ENCODE data around the gene LACTBL1. TPM values are rescaled to one million over a fixed set of nuclear protein-coding genes. Genes with fewer than 3 reads are reported as not detected.

The LACTBL1 gene
- total RNA-seq, 1 donor from 2014 or later, result not detected

GRCh38 chr1:22925111-22925510, 47.6 kb downstream of the LACTBL1 start:
- Mint-ChIP-seq H3K27me3 (peaks cover 12% of the 10 kb centered on the region), H3K27ac (no peak overlapping the region), H3K4me3 (no peak overlapping the region), H3K4me1 (no peaks in the 10 kb centered on the region), H3K36me3 (ENCODE audit: low read depth) (no peaks in the 10 kb centered on the region), H3K9me3 (no peaks in the 10 kb centered on the region)
- ChIA-PET POLR2A (no interaction called here), CTCF (no interaction called here)
- DNase-seq, result no peak
- intact Hi-C loops (cut with micrococcal nuclease), result no loop called here
- ATAC-seq (ENCODE audit: low read depth), result no peak
- TF ChIP-seq CTCF (IDR thresholded peaks at IDR 0.05), result no peak

- Mint-ChIP-seq H3K4me1 (no peaks in the 10 kb centered on the region), H3K9me3 (no peaks in the 10 kb centered on the region), H3K36me3 (ENCODE audit: low read depth) (no peaks in the 10 kb centered on the region), H3K4me3 (no peak overlapping the region), H3K27ac (no peak overlapping the region), H3K27me3 (peaks cover 14% of the 10 kb centered on the region)
- ATAC-seq (ENCODE audit: low read depth) (no peak), DNase-seq (no peak)
- TF ChIP-seq CTCF (IDR thresholded peaks at IDR 0.05), result no peak
- CTCF ChIA-PET, result no interaction called here
- POLR2A ChIA-PET, result no interaction called here
- intact Hi-C loops (cut with micrococcal nuclease), result no loop called here
Observed at GRCh38 chr1:22922640-22923039, 50.0 kb downstream of the LACTBL1 start.

GRCh38 chr1:22921452-22922126, 51.1 kb downstream of the LACTBL1 start:
- DNase-seq, result no peak
- ChIA-PET POLR2A (no interaction called here), CTCF (no interaction called here)
- Mint-ChIP-seq H3K36me3 (ENCODE audit: low read depth) (no peaks in the 10 kb centered on the region), H3K9me3 (no peaks in the 10 kb centered on the region), H3K27me3 (peaks cover 9% of the 10 kb centered on the region), H3K4me3 (no peak overlapping the region), H3K4me1 (no peaks in the 10 kb centered on the region), H3K27ac (no peak overlapping the region)
- intact Hi-C loops (cut with micrococcal nuclease), result no loop called here
- ATAC-seq (ENCODE audit: low read depth), result no peak
- no peak for TF ChIP-seq CTCF (IDR thresholded peaks at IDR 0.05)

- CTCF ChIA-PET, result no interaction called here
- Mint-ChIP-seq H3K27me3 (peaks cover 9% of the 10 kb centered on the region), H3K4me1 (no peaks in the 10 kb centered on the region), H3K27ac (no peak overlapping the region), H3K4me3 (no peak overlapping the region), H3K36me3 (ENCODE audit: low read depth) (no peaks in the 10 kb centered on the region), H3K9me3 (no peaks in the 10 kb centered on the region)
- intact Hi-C loops (cut with micrococcal nuclease), result no loop called here
- POLR2A ChIA-PET, result no interaction called here
- DNase-seq (no peak), ATAC-seq (ENCODE audit: low read depth) (no peak)
- no peak for TF ChIP-seq CTCF (IDR thresholded peaks at IDR 0.05)
Observed at GRCh38 chr1:22920734-22921451, 51.8 kb downstream of the LACTBL1 start.

- no peak for DNase-seq
Observed at GRCh38 chr1:22920026-22920733, 52.5 kb downstream of the LACTBL1 start.

More at GRCh38 chr1:22920026-22920733, 52.5 kb downstream of the LACTBL1 start:
- Mint-ChIP-seq H3K27me3 (peaks cover 7% of the 10 kb centered on the region), H3K36me3 (ENCODE audit: low read depth) (no peaks in the 10 kb centered on the region), H3K4me1 (no peaks in the 10 kb centered on the region), H3K9me3 (no peaks in the 10 kb centered on the region), H3K27ac (no peak overlapping the region), H3K4me3 (no peak overlapping the region)
- no peak for TF ChIP-seq CTCF (IDR thresholded peaks at IDR 0.05)
- no peak for ATAC-seq (ENCODE audit: low read depth)
- intact Hi-C loops (cut with micrococcal nuclease), result no loop called here
- ChIA-PET CTCF (no interaction called here), POLR2A (no interaction called here)

Data from activated B cell treated with CpG ODN at 0.5 μM for 24 hours (primary cell).